Measurements from ENCODE around the gene ROBO4. TPM values are rescaled to one million over a fixed set of nuclear protein-coding genes. Genes with fewer than 3 reads are reported as not detected.

The ROBO4 gene
- total RNA-seq, 1 donor from 2014 or later = 28.8 TPM

- H3K36me3 Mint-ChIP-seq (ENCODE audit: low read depth, unreplicated experiment) = peaks cover 13% of the 10 kb centered on the region
- DNase-seq (ENCODE audit: low spot score) = no peak
- H3K9me3 Mint-ChIP-seq (ENCODE audit: unreplicated experiment) = no peaks in the 10 kb centered on the region
- H3K4me3 Mint-ChIP-seq (ENCODE audit: unreplicated experiment) = no peak overlapping the region
- peaks cover 18% of the 10 kb centered on the region for H3K27me3 Mint-ChIP-seq (ENCODE audit: unreplicated experiment)
- H3K4me1 Mint-ChIP-seq (ENCODE audit: unreplicated experiment) = peaks cover 70% of the 10 kb centered on the region
- TF ChIP-seq CTCF (IDR thresholded peaks at IDR 0.05; ENCODE audit: unreplicated experiment) = no peak
- peak overlapping the region; percentile 68 for H3K27ac Mint-ChIP-seq (ENCODE audit: unreplicated experiment)
These were observed 15.2 kb downstream of the ROBO4 start for GRCh38 chr11:124882339-124883071.

GRCh38 chr11:124880958-124881357 is 16.7 kb downstream of the ROBO4 start:
- no peak for TF ChIP-seq CTCF (IDR thresholded peaks at IDR 0.05; ENCODE audit: unreplicated experiment)
- DNase-seq (ENCODE audit: low spot score) = no peak
- peaks cover 81% of the 10 kb centered on the region for H3K4me1 Mint-ChIP-seq (ENCODE audit: unreplicated experiment)
- H3K27me3 Mint-ChIP-seq (ENCODE audit: unreplicated experiment) = peaks cover 22% of the 10 kb centered on the region
- no peaks in the 10 kb centered on the region for H3K9me3 Mint-ChIP-seq (ENCODE audit: unreplicated experiment)
- H3K27ac Mint-ChIP-seq (ENCODE audit: unreplicated experiment) = no peak overlapping the region
- no peak overlapping the region for H3K4me3 Mint-ChIP-seq (ENCODE audit: unreplicated experiment)
- H3K36me3 Mint-ChIP-seq (ENCODE audit: low read depth, unreplicated experiment) = peaks cover 10% of the 10 kb centered on the region

- no peak overlapping the region for H3K4me3 Mint-ChIP-seq (ENCODE audit: unreplicated experiment)
- peaks cover 6% of the 10 kb centered on the region for H3K36me3 Mint-ChIP-seq (ENCODE audit: low read depth, unreplicated experiment)
- no peaks in the 10 kb centered on the region for H3K9me3 Mint-ChIP-seq (ENCODE audit: unreplicated experiment)
- TF ChIP-seq CTCF (IDR thresholded peaks at IDR 0.05; ENCODE audit: unreplicated experiment) = no peak
- peaks cover 25% of the 10 kb centered on the region for H3K27me3 Mint-ChIP-seq (ENCODE audit: unreplicated experiment)
- H3K27ac Mint-ChIP-seq (ENCODE audit: unreplicated experiment) = no peak overlapping the region
- H3K4me1 Mint-ChIP-seq (ENCODE audit: unreplicated experiment) = peaks cover 80% of the 10 kb centered on the region
- no peak for DNase-seq (ENCODE audit: low spot score)
These were observed 17.4 kb downstream of the ROBO4 start for GRCh38 chr11:124880290-124880611.

- Mint-ChIP-seq H3K27ac (ENCODE audit: unreplicated experiment) (no peak overlapping the region), H3K9me3 (ENCODE audit: unreplicated experiment) (no peaks in the 10 kb centered on the region), H3K4me3 (ENCODE audit: unreplicated experiment) (no peak overlapping the region), H3K36me3 (ENCODE audit: low read depth, unreplicated experiment) (peaks cover 6% of the 10 kb centered on the region), H3K4me1 (ENCODE audit: unreplicated experiment) (peaks cover 79% of the 10 kb centered on the region), H3K27me3 (ENCODE audit: unreplicated experiment) (peaks cover 25% of the 10 kb centered on the region)
- DNase-seq (ENCODE audit: low spot score) = no peak
- TF ChIP-seq CTCF (IDR thresholded peaks at IDR 0.05; ENCODE audit: unreplicated experiment) = no peak
These were observed 18.0 kb downstream of the ROBO4 start for GRCh38 chr11:124879493-124880289.

Data from endothelial cell (in vitro differentiated cells).